HepG2 (cell line): ENCODE results near the gene ADAMTS4.

ENCODE experiments used
- POLR2A ChIP-seq, 2 experiments: IDR thresholded peaks; 2 replicates each; pipeline ENCODE4 v1.6.1; 2011; ENCODE audit warnings: low read depth in 2 of 2, low read length in 2 of 2, mild to moderate bottlenecking in 1 of 2, moderate library complexity in 1 of 2; ENCODE audit not compliant: insufficient read depth in 1 of 2
- TAF1 ChIP-seq: sonication (generic); formaldehyde crosslinking; IDR thresholded peaks from 2 replicates; pipeline ENCODE4 v1.4.0; 2020; ENCODE audit warnings: missing genetic modification reagents
- ZNF7 ChIP-seq: IDR thresholded peaks from 2 replicates; pipeline ENCODE4 v1.6.1; 2016; ENCODE audit warnings: missing biosample characterization, missing genetic modification reagents
- TF ChIP-seq, protein P1 (sequence below): sonication (generic); formaldehyde crosslinking; IDR thresholded peaks from 2 replicates; pipeline ENCODE4 v1.5.0; 2020; ENCODE audit warnings: mild to moderate bottlenecking, missing genetic modification reagents, moderate library complexity
- TF ChIP-seq, protein P2 (sequence below): sonication (generic); formaldehyde crosslinking; IDR thresholded peaks from 2 replicates; pipeline ENCODE4 v1.5.0; 2020; ENCODE audit warnings: missing genetic modification reagents, mild to moderate bottlenecking, borderline replicate concordance

DNA sequence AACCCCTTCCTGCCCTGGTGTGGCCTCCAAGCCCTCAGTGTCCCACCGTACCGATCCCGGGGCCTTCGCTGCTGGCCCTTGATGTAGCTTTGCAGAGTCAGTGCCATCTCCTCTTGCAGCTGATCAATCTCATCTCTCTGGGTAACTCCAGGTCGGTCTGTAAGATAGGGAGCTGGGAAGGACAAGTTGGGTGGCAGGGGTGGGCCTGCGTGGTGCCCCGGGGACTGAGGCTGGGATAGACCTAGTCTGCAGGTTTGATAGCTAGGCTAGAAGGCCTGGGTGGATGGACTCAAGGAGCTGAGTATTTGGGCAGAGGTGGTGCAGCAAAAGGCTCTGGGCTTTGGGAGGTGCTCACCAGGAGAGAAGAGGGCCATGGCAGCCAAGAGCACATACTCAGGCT, 31.9 kb upstream of the ADAMTS4 start:
- no peak for TF ChIP-seq TAF1 (CRISPR knock-in tag)
- TF ChIP-seq, protein P1, sequence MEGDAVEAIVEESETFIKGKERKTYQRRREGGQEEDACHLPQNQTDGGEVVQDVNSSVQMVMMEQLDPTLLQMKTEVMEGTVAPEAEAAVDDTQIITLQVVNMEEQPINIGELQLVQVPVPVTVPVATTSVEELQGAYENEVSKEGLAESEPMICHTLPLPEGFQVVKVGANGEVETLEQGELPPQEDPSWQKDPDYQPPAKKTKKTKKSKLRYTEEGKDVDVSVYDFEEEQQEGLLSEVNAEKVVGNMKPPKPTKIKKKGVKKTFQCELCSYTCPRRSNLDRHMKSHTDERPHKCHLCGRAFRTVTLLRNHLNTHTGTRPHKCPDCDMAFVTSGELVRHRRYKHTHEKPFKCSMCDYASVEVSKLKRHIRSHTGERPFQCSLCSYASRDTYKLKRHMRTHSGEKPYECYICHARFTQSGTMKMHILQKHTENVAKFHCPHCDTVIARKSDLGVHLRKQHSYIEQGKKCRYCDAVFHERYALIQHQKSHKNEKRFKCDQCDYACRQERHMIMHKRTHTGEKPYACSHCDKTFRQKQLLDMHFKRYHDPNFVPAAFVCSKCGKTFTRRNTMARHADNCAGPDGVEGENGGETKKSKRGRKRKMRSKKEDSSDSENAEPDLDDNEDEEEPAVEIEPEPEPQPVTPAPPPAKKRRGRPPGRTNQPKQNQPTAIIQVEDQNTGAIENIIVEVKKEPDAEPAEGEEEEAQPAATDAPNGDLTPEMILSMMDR (CRISPR knock-in tag): no peak
- no peak for TF ChIP-seq POLR2A (IDR thresholded peaks at IDR 0.05; ENCODE audit: insufficient read depth in 1 of 2, low read depth in 2 of 2, low read length in 2 of 2)
- TF ChIP-seq, protein P2, sequence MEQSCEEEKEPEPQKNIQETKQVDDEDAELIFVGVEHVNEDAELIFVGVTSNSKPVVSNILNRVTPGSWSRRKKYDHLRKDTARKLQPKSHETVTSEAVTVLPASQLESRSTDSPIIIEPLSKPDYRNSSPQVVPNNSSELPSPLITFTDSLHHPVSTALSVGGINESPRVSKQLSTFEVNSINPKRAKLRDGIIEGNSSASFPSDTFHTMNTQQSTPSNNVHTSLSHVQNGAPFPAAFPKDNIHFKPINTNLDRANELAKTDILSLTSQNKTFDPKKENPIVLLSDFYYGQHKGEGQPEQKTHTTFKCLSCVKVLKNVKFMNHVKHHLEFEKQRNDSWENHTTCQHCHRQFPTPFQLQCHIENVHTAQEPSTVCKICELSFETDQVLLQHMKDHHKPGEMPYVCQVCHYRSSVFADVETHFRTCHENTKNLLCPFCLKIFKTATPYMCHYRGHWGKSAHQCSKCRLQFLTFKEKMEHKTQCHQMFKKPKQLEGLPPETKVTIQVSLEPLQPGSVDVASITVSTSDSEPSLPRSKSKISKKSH (CRISPR knock-in tag): no peak
- TF ChIP-seq ZNF7 (CRISPR knock-in tag): no peak
